H1 (cell line): Measurements from ENCODE around the gene C20orf144. TPM values are rescaled to one million over a fixed set of nuclear protein-coding genes. Genes with fewer than 3 reads are reported as not detected.

Experiments
- CTCF ChIA-PET: fragments of 300-600 bp; sonication (Branson Sonifier 250); formaldehyde crosslinking; loops from one replicate; lab custom pipeline; 2021; ENCODE audit not compliant: partially characterized antibody; lab: Charles Lee
- POLR2A ChIA-PET: fragments of 300-600 bp; sonication (Branson Sonifier 250); formaldehyde crosslinking; loops from one replicate; lab custom pipeline; 2021; ENCODE audit warnings: inconsistent platforms; ENCODE audit not compliant: partially characterized antibody; lab: Charles Lee
- DNase-seq, 2 experiments: peaks; one replicate each; pipeline versions ENCODE4 v3.0.0 to v3.0.0-alpha.2; 2010 to 2022; ENCODE audit warnings: low spot score in 2 of 2, low read depth in 1 of 2, mixed read lengths in 1 of 2
- FAIRE-seq: peaks from 2 replicates; lab custom pipeline; 2011; peaks lifted over from hg19 to GRCh38; lab: Jason Lieb, UNC
- H2AFZ ChIP-seq: 2 replicates; pipeline ENCODE4 v1.8.1; 2012; ENCODE audit warnings: low read length, inconsistent platforms
- H2AK5ac ChIP-seq: 2 replicates; pipeline ENCODE4 v1.6.1; 2013; ENCODE audit warnings: low read depth, low read length
- H2BK120ac ChIP-seq: replicated peaks from 2 replicates; pipeline ENCODE3; 2013; ENCODE audit warnings: low read depth, low read length, inconsistent platforms
- H2BK12ac ChIP-seq: 2 replicates; pipeline ENCODE4 v1.6.1; 2013; ENCODE audit warnings: low read depth, low read length
- H2BK15ac ChIP-seq: 2 replicates; pipeline ENCODE4 v1.6.1; 2013; ENCODE audit warnings: low read length
- H2BK20ac ChIP-seq: 2 replicates; pipeline ENCODE4 v1.6.1; 2013; ENCODE audit warnings: low read length
- H2BK5ac ChIP-seq: 2 replicates; pipeline ENCODE4 v1.6.1; 2013; ENCODE audit warnings: low read depth, low read length
- H3K14ac ChIP-seq: 2 replicates; pipeline ENCODE4 v1.6.1; 2013; ENCODE audit warnings: inconsistent platforms; ENCODE audit not compliant: insufficient read length
- H3K18ac ChIP-seq: 2 replicates; pipeline ENCODE4 v1.6.1; 2013; ENCODE audit warnings: low read length; ENCODE audit errors: extremely low read depth
- H3K23ac ChIP-seq: 2 replicates; pipeline ENCODE4 v1.6.1; 2013; ENCODE audit warnings: inconsistent platforms; ENCODE audit not compliant: insufficient read length
- H3K23me2 ChIP-seq: 2 replicates; pipeline ENCODE4 v1.6.1; 2013; ENCODE audit warnings: low read depth, low read length
- H3K27ac ChIP-seq: 2 replicates; pipeline ENCODE4 v1.6.1; 2011; ENCODE audit warnings: low read depth, low read length, inconsistent platforms
- H3K27me3 ChIP-seq, 4 experiments: replicated peaks in 1 of 4; 1 replicate in 1 of 4; 2 replicates in 3 of 4; pipeline versions ENCODE4 v1.6.1 to v1.8.1; 2011 to 2013; ENCODE audit warnings: low read length in 3 of 4, mild to moderate bottlenecking in 3 of 4, inconsistent platforms in 2 of 4, mixed read lengths in 2 of 4, moderate library complexity in 1 of 4; ENCODE audit not compliant: control insufficient read depth in 3 of 4, insufficient read depth in 3 of 4; ENCODE audit errors: extremely low read depth in 1 of 4
- H3K36me3 ChIP-seq, 4 experiments: 2 replicates each; pipeline versions ENCODE4 v1.6.1 to v1.8.1; 2011 to 2013; ENCODE audit warnings: mild to moderate bottlenecking in 4 of 4, low read length in 3 of 4, moderate library complexity in 2 of 4, control low read depth in 1 of 4, inconsistent platforms in 1 of 4; ENCODE audit not compliant: insufficient read depth in 4 of 4, control insufficient read depth in 2 of 4
- H3K4ac ChIP-seq: replicated peaks from 2 replicates; pipeline ENCODE3; 2013; ENCODE audit warnings: low read length, low read depth, mixed read lengths, inconsistent platforms; ENCODE audit not compliant: insufficient read length
- H3K4me1 ChIP-seq, 4 experiments: replicated peaks in 1 of 4; 1 replicate in 1 of 4; 2 replicates in 3 of 4; pipeline versions ENCODE4 v1.6.1 to v1.8.1; 2011 to 2013; ENCODE audit warnings: low read length in 3 of 4, inconsistent platforms in 2 of 4, mixed read lengths in 1 of 4; ENCODE audit not compliant: insufficient read depth in 4 of 4, control insufficient read depth in 3 of 4
- H3K4me2 ChIP-seq, 2 experiments: 2 replicates each; pipeline versions ENCODE4 v1.6.1 to v1.8.1; 2011 to 2013; ENCODE audit warnings: low read depth in 2 of 2, low read length in 2 of 2, control low read depth in 1 of 2, inconsistent platforms in 1 of 2, mild to moderate bottlenecking in 1 of 2; ENCODE audit not compliant: insufficient read depth in 1 of 2
- H3K4me3 ChIP-seq, 4 experiments: fragments of 200-600, 300-600 bp in 1 of 4; sonication (generic), shearing (Covaris generic), sonication (Bioruptor Twin) in 1 of 4; 2 replicates each; pipeline versions ENCODE4 v1.5.1 to v1.8.1; 2011 to 2016; ENCODE audit warnings: low read length in 4 of 4, low read depth in 3 of 4, control low read depth in 2 of 4, inconsistent platforms in 2 of 4, mild to moderate bottlenecking in 2 of 4, mixed read lengths in 1 of 4, moderate library complexity in 1 of 4; ENCODE audit not compliant: insufficient read depth in 2 of 4; ENCODE audit errors: extremely low read depth in 1 of 4
- H3K56ac ChIP-seq: replicated peaks from 2 replicates; pipeline ENCODE3; 2013; ENCODE audit warnings: low read depth, mild to moderate bottlenecking, mixed read lengths, low read length, inconsistent platforms; ENCODE audit not compliant: insufficient read length
- H3K79me1 ChIP-seq: 2 replicates; pipeline ENCODE4 v1.6.1; 2013; ENCODE audit warnings: low read depth, low read length, control low read depth
- H3K79me2 ChIP-seq, 2 experiments: 2 replicates each; pipeline versions ENCODE4 v1.6.1 to v1.8.1; 2012 to 2013; ENCODE audit warnings: low read length in 2 of 2, mild to moderate bottlenecking in 2 of 2, inconsistent platforms in 1 of 2; ENCODE audit not compliant: insufficient read depth in 2 of 2, control insufficient read depth in 1 of 2
- H3K9ac ChIP-seq, 4 experiments: replicated peaks in 1 of 4; 1 replicate in 1 of 4; 2 replicates in 3 of 4; pipeline versions ENCODE4 v1.6.1 to v1.8.1; 2011 to 2013; ENCODE audit warnings: low read depth in 3 of 4, low read length in 3 of 4, control low read depth in 2 of 4, mild to moderate bottlenecking in 2 of 4, moderate library complexity in 2 of 4, inconsistent platforms in 1 of 4; ENCODE audit errors: extremely low read depth in 1 of 4
- H3K9me3 ChIP-seq, 2 experiments: 2 replicates each; pipeline versions ENCODE4 v1.6.1 to v1.8.1; 2012 to 2013; ENCODE audit warnings: mild to moderate bottlenecking in 2 of 2, moderate library complexity in 2 of 2, control low read depth in 1 of 2, inconsistent platforms in 1 of 2, low read depth in 1 of 2, low read length in 1 of 2, mixed read lengths in 1 of 2; ENCODE audit not compliant: insufficient read depth in 2 of 2
- H4K20me1 ChIP-seq, 2 experiments: replicated peaks in 1 of 2; 2 replicates each; pipeline versions ENCODE3 to v1.8.1; 2011 to 2013; ENCODE audit warnings: inconsistent platforms in 2 of 2, low read length in 2 of 2, mild to moderate bottlenecking in 1 of 2; ENCODE audit not compliant: insufficient read depth in 2 of 2, control insufficient read depth in 1 of 2
- H4K5ac ChIP-seq: 2 replicates; pipeline ENCODE4 v1.6.1; 2013; ENCODE audit warnings: low read length, low read depth, mixed read lengths, inconsistent platforms; ENCODE audit not compliant: insufficient read length
- H4K8ac ChIP-seq: 2 replicates; pipeline ENCODE4 v1.8.0; 2013; ENCODE audit warnings: mild to moderate bottlenecking, moderate library complexity, low read length, inconsistent platforms; ENCODE audit not compliant: insufficient read depth; ENCODE audit errors: extremely low read depth
- H4K91ac ChIP-seq: replicated peaks from 2 replicates; pipeline ENCODE3; 2013; ENCODE audit warnings: low read length, mixed read lengths, inconsistent platforms; ENCODE audit not compliant: insufficient read length
- BACH1 ChIP-seq: IDR thresholded peaks from 2 replicates; pipeline ENCODE4 v1.6.1; 2012; ENCODE audit warnings: low read length, improper control_type of control experiment
- BCL11A ChIP-seq, 2 experiments: IDR thresholded peaks; one replicate each; pipeline ENCODE4 v1.6.1; 2011; ENCODE audit warnings: low read depth in 2 of 2, low read length in 2 of 2, mild to moderate bottlenecking in 2 of 2
- POLR2A ChIP-seq, 2 experiments: IDR thresholded peaks; 1 replicate in 1 of 2; 2 replicates in 1 of 2; pipeline ENCODE4 v1.6.1; 2011; ENCODE audit warnings: low read depth in 2 of 2, low read length in 2 of 2, mild to moderate bottlenecking in 2 of 2; ENCODE audit errors: control extremely low read depth in 1 of 2
- RNF2 ChIP-seq: fragments of 200-900, 300-1000 bp; sonication (generic); IDR thresholded peaks from 2 replicates; pipeline ENCODE4 v1.7.1; 2016; ENCODE audit warnings: borderline replicate concordance, low read depth, mild to moderate bottlenecking, antibody characterized with exemption, low read length; ENCODE audit not compliant: poor library complexity, severe bottlenecking; ENCODE audit errors: missing control alignments
- WGBS, 2 experiments: shearing (Covaris generic) in 1 of 2; methylation state at CpG; one replicate each; pipeline versions ENCODE4 v1.1.6 to v1.1.7; 2013 to 2015; ENCODE audit warnings: low lambda C conversion rate in 2 of 2, mixed read lengths in 2 of 2, inconsistent platforms in 1 of 2, low coverage in 1 of 2, missing lambda C conversion rate in 1 of 2; ENCODE audit not compliant: insufficient replicate concordance in 2 of 2, insufficient coverage in 1 of 2, insufficient read length in 1 of 2; ENCODE audit errors: extremely low coverage in 1 of 2, missing lambda C conversion rate in 1 of 2; 5-methylcytosine and 5-hydroxymethylcytosine counted together
- polyA plus RNA-seq, 7 experiments: library from polyadenylated mRNA; depleted of rRNA in 3 of 7; stranded (reverse) in 5 of 7; unstranded in 2 of 7; fragments of >200 nt in 5 of 7; fragments of 200-250 nt in 2 of 7; gene quantifications; 1 replicate in 5 of 7; 2 replicates in 1 of 7; 4 replicates in 1 of 7; pipeline versions ENCODE4 v1.2.1 to v1.2.3, GENCODE V29; 2011 to 2013; ENCODE audit warnings: missing spikeins in 2 of 7, mixed read lengths in 2 of 7
- total RNA-seq: library from RNA; stranded (reverse); fragmentation: NEBNext Ultra II Directional; extraction: Animal tissue kit (Norgen Biotek cat#: 25700); gene quantifications from 2 replicates; pipeline ENCODE4 v1.2.1, GENCODE V29; 2021

C20orf144 gene
- total and polyA plus RNA-seq, 2 of the 8 experiments (the other 6 are each of a cell fraction or from before 2014, with no cell fraction given): 0.21 to 0.24 TPM

- Histone ChIP-seq H2BK12ac (no peak overlapping the region), H3K23ac (no peak overlapping the region), H3K79me1 (peaks cover 12% of the 10 kb centered on the region), H2BK120ac (no peak overlapping the region), H3K14ac (no peak overlapping the region), H3K9me3 (no peaks in the 10 kb centered on the region), H3K27me3 (peaks cover 0 to 9% (median 2%) of the 10 kb centered on the region in 4 experiments; a peak in 4 of 7 replicates), H3K9ac (no peak overlapping the region), H4K5ac (no peak overlapping the region), H3K23me2 (peaks cover 9% of the 10 kb centered on the region), H3K36me3 (peaks cover 0 to 4% (median 0%) of the 10 kb centered on the region in 4 experiments; a peak in 1 of 8 replicates), H3K4me3 (no peak overlapping the region), H3K27ac (no peak overlapping the region), H2BK20ac (no peak overlapping the region), H4K20me1 (peaks cover 10 to 17% of the 10 kb centered on the region in 2 experiments), H3K79me2 (peaks cover 0 to 32% of the 10 kb centered on the region in 2 experiments; a peak in 3 of 4 replicates), H3K18ac (no peak overlapping the region), H3K56ac (no peak overlapping the region), H2AK5ac (no peak overlapping the region), H2BK5ac (no peak overlapping the region), H4K8ac (no peak overlapping the region), H4K91ac (no peak overlapping the region), H2AFZ (no peak overlapping the region), H3K4ac (no peak overlapping the region), H3K4me2 (peak overlapping the region in 1 of 2 experiments; percentile 58; a peak in 1 of 4 replicates), H3K4me1 (peaks cover 4 to 25% (median 15%) of the 10 kb centered on the region in 4 experiments), H2BK15ac (no peak overlapping the region)
- WGBS, 2 experiments: 91% methylated on average over 8 of the region's 8 CpGs; no CpG with 5 or more reads in 1 of the 2 experiments
- POLR2A ChIA-PET: interaction anchor here (0.7 to 2.1 kb wide), 9 partner anchors 9 to 45 kb away, joined by 3 to 6 read pairs (median 4); partner anchors contain the start of genes ACTL10, PXMP4 and ZNF341
- DNase-seq: no peak
- CTCF ChIA-PET: interaction anchor here (1.0 to 1.8 kb wide), 3 partner anchors 14 to 54 kb away, joined by 4 to 5 read pairs (median 5); no protein-coding TSS in a partner anchor
- FAIRE-seq: no peak
- TF ChIP-seq BCL11A (IDR thresholded peaks at IDR 0.05; ENCODE audit: low read depth in 2 of 2, low read length in 2 of 2) (no peak), POLR2A (IDR thresholded peaks at IDR 0.05; ENCODE audit: control extremely low read depth in 1 of 2, low read depth in 2 of 2, low read length in 2 of 2) (no peak), RNF2 (no peak), BACH1 (no peak)
These were observed 25.3 kb downstream of the C20orf144 start for GRCh38 chr20:33687370-33687915.
